ENCODE data around the gene TMEM185B. TPM values are rescaled to one million over a fixed set of nuclear protein-coding genes. Genes with fewer than 3 reads are reported as not detected.
A peak's percentile ranks its signal among the peaks of the same experiment; 100 is the strongest.

TMEM185B gene
- total and polyA plus RNA-seq, 10 of the 15 experiments (the other 5 are each of a cell fraction or from before 2014, with no cell fraction given), result 2.4 to 20.9 (median 14.5) TPM

DNA sequence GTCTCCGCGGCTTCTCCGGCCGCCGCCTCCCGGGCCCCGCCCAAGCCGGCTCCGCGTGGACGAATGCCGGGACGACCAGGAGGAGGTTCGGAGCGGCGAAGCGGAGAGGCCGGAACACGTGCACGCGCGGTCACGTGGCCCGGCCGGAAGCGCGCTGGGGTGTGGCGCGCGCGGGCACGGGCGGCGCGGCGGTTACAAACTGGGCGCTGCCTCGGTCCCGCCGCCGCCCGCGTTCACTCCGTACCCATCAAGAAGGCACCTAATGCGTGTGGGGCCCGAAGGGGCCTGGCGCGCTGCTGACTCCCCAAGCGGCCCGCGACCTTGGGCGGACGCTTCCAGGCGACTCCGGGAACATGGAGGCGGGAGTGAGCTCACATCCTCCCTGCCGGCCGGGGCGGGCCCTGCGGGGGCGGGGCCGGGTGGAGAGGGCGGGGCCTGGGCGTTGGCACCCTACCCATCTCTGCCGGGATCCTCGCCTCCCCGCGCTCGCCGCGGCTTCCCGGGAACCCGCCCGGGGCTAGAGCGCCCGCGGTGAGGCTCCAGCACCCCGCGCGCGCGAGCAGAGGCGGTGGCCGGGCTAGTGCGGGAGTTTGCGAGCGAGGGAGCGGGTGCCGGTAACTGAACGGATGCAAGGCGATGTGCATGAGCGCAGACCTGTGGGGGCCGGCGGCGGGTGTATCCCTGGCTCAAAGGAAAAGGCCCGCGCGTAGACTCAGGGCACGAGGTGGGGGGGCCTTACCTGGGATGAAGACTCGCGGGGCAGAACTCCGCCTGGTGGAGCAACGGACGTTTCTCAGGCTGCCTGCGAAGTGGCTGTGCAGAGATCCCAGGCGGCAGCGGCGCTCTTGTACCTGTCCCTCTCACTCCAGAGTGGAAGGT, at the start of gene TMEM185B (continued):
- TF ChIP-seq, protein P1, sequence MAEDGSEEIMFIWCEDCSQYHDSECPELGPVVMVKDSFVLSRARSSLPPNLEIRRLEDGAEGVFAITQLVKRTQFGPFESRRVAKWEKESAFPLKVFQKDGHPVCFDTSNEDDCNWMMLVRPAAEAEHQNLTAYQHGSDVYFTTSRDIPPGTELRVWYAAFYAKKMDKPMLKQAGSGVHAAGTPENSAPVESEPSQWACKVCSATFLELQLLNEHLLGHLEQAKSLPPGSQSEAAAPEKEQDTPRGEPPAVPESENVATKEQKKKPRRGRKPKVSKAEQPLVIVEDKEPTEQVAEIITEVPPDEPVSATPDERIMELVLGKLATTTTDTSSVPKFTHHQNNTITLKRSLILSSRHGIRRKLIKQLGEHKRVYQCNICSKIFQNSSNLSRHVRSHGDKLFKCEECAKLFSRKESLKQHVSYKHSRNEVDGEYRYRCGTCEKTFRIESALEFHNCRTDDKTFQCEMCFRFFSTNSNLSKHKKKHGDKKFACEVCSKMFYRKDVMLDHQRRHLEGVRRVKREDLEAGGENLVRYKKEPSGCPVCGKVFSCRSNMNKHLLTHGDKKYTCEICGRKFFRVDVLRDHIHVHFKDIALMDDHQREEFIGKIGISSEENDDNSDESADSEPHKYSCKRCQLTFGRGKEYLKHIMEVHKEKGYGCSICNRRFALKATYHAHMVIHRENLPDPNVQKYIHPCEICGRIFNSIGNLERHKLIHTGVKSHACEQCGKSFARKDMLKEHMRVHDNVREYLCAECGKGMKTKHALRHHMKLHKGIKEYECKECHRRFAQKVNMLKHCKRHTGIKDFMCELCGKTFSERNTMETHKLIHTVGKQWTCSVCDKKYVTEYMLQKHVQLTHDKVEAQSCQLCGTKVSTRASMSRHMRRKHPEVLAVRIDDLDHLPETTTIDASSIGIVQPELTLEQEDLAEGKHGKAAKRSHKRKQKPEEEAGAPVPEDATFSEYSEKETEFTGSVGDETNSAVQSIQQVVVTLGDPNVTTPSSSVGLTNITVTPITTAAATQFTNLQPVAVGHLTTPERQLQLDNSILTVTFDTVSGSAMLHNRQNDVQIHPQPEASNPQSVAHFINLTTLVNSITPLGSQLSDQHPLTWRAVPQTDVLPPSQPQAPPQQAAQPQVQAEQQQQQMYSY (CRISPR knock-in tag; IDR thresholded peaks at IDR 0.05), result no peak
- TF ChIP-seq, protein P2, sequence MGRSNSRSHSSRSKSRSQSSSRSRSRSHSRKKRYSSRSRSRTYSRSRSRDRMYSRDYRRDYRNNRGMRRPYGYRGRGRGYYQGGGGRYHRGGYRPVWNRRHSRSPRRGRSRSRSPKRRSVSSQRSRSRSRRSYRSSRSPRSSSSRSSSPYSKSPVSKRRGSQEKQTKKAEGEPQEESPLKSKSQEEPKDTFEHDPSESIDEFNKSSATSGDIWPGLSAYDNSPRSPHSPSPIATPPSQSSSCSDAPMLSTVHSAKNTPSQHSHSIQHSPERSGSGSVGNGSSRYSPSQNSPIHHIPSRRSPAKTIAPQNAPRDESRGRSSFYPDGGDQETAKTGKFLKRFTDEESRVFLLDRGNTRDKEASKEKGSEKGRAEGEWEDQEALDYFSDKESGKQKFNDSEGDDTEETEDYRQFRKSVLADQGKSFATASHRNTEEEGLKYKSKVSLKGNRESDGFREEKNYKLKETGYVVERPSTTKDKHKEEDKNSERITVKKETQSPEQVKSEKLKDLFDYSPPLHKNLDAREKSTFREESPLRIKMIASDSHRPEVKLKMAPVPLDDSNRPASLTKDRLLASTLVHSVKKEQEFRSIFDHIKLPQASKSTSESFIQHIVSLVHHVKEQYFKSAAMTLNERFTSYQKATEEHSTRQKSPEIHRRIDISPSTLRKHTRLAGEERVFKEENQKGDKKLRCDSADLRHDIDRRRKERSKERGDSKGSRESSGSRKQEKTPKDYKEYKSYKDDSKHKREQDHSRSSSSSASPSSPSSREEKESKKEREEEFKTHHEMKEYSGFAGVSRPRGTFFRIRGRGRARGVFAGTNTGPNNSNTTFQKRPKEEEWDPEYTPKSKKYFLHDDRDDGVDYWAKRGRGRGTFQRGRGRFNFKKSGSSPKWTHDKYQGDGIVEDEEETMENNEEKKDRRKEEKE (IDR thresholded peaks at IDR 0.05), result peak; percentile 68; the same call in 1 of the 2 replicates
- TF ChIP-seq EGR1 (IDR thresholded peaks at IDR 0.05; ENCODE audit: borderline replicate concordance in 1 of 2, low read depth in 2 of 2, low read length in 2 of 2) (peak in 1 of 2 experiments; percentile 91; a peak in 2 of 3 replicates), GATAD2B (conservative IDR thresholded peaks at IDR 0.05; ENCODE audit: low read depth) (peak; percentile 83), CREB1 (IDR thresholded peaks at IDR 0.05; ENCODE audit: low read depth) (no peak), CEBPB (IDR thresholded peaks at IDR 0.05; ENCODE audit: borderline replicate concordance in 1 of 2, low read depth in 2 of 2, low read length in 2 of 2) (no peak), IRF4 (IDR thresholded peaks at IDR 0.05; ENCODE audit: low read depth, low read length) (no peak), NFYB (IDR thresholded peaks at IDR 0.05; ENCODE audit: insufficient read depth, low read depth, low read length) (peak; percentile 31; the same call in 1 of the 2 replicates), NFIC (IDR thresholded peaks at IDR 0.05; ENCODE audit: low read depth, low read length) (no peak), ZZZ3 (IDR thresholded peaks at IDR 0.05; ENCODE audit: control insufficient read depth, insufficient read length, low read depth) (no peak), JUNB (IDR thresholded peaks at IDR 0.05) (no peak), NR2F1 (conservative IDR thresholded peaks at IDR 0.05) (peak; percentile 85), FOXM1 (IDR thresholded peaks at IDR 0.05; ENCODE audit: low read depth, low read length) (no peak), FOXK2 (IDR thresholded peaks at IDR 0.05) (no peak), PAX8 (IDR thresholded peaks at IDR 0.05) (no peak), KAT2A (conservative IDR thresholded peaks at IDR 0.05; ENCODE audit: control insufficient read depth, low read depth, low read length) (no peak), EED (IDR thresholded peaks at IDR 0.05; ENCODE audit: low read depth) (no peak; the same call in 1 of the 2 replicates), NR2C2 (IDR thresholded peaks at IDR 0.05; ENCODE audit: borderline replicate concordance, control insufficient read depth, insufficient read length, low read depth) (no peak), CHD2 (IDR thresholded peaks at IDR 0.05; ENCODE audit: borderline replicate concordance, low read depth, low read length) (0 out of 2 replicates have a peak, but pooled peaks have one; percentile 16)
- TF ChIP-seq, protein P3, sequence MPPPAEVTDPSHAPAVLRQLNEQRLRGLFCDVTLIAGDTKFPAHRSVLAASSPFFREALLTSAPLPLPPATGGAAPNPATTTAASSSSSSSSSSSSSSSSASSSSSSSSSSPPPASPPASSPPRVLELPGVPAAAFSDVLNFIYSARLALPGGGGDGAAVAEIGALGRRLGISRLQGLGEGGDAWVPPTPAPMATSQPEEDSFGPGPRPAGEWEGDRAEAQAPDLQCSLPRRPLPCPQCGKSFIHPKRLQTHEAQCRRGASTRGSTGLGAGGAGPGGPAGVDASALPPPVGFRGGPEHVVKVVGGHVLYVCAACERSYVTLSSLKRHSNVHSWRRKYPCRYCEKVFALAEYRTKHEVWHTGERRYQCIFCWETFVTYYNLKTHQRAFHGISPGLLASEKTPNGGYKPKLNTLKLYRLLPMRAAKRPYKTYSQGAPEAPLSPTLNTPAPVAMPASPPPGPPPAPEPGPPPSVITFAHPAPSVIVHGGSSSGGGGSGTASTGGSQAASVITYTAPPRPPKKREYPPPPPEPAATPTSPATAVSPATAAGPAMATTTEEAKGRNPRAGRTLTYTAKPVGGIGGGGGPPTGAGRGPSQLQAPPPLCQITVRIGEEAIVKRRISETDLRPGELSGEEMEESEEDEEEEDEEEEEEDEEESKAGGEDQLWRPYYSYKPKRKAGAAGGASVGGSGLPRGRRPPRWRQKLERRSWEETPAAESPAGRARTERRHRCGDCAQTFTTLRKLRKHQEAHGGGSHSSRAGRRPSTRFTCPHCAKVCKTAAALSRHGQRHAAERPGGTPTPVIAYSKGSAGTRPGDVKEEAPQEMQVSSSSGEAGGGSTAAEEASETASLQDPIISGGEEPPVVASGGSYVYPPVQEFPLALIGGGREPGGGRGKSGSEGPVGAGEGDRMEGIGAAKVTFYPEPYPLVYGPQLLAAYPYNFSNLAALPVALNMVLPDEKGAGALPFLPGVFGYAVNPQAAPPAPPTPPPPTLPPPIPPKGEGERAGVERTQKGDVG (CRISPR knock-in tag; IDR thresholded peaks at IDR 0.05), result no peak

Measured in GM12878 (cell line).